ENCODE measurements around the gene FTSJ3. TPM values are rescaled to one million over a fixed set of nuclear protein-coding genes. Genes with fewer than 3 reads are reported as not detected.
A peak's percentile ranks its signal among the peaks of the same experiment; 100 is the strongest.

Gene FTSJ3
- total and polyA plus RNA-seq, 9 donors: 29.1 to 45.4 (median 37.5) TPM

DNA sequence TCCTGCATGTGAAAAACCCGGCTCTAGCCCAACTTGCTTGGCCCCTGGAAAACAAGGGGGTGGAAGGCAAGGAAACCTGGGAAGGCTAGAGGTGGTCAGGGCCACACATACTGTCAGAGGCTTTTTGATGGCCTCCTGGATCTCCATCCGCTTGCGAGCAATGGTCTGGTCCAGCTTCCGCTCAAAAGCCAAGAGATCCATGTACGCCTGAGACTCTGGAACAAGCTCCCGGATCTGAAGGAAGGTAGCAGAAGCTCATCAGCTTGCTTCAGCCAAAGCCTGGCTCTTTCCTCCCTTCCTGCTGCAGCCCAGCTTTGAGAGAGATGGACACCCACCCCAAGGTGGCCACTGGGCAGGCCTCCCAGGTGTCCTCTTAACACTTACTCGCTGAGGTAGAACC is 9.3 kb upstream of the FTSJ3 start:
- no peak overlapping the region for H3K27ac ChIP-seq (ENCODE audit: low read length)
- H3K27me3 ChIP-seq (ENCODE audit: control insufficient read depth, insufficient read depth, low read length): no peaks in the 10 kb centered on the region
- 94% methylated on average over 6 of the region's 7 CpGs for WGBS (ENCODE audit: insufficient coverage)
- peaks cover 58% of the 10 kb centered on the region for H3K36me3 ChIP-seq (ENCODE audit: control insufficient read depth, insufficient read depth, low read length)
- H3K4me3 ChIP-seq (ENCODE audit: low read length): no peak overlapping the region
- H3K9me3 ChIP-seq (replicated peaks; ENCODE audit: control insufficient read depth, low read depth, low read length): no peaks in the 10 kb centered on the region
- DNase-seq: no peak
- H3K4me1 ChIP-seq (ENCODE audit: control insufficient read depth, insufficient read depth, low read length): peaks cover 39% of the 10 kb centered on the region

DNA sequence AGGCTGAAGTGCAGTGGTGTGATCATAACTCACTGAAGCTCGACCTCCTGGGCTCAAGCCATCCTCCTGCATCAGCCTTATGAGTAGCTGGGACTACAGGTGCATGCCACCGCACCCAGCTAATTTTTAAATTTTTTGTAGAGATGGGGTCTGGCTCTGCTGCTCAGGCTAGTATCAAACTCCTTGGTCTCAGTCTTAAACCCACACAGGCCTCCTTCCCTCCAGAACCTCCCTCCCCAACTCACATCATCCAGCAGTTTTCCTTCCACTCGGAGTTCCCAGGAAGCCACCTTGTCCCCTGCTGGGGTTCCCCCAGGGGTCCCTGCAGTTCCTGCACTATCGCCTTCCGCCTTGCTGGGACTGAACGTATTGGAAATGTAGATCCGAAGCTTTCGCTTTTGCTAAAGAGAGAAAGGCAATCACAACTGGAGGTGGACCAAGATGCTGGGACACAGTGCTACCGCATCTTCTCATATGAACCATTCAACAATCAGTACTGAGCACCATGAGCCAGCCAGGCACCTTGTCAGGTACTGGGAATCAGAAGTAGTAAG is 7.8 kb upstream of the FTSJ3 start:
- Histone ChIP-seq H3K27ac (ENCODE audit: low read length) (no peak overlapping the region), H3K4me1 (ENCODE audit: control insufficient read depth, insufficient read depth, low read length) (peaks cover 24% of the 10 kb centered on the region), H3K36me3 (ENCODE audit: control insufficient read depth, insufficient read depth, low read length) (peaks cover 73% of the 10 kb centered on the region), H3K9me3 (replicated peaks; ENCODE audit: control insufficient read depth, low read depth, low read length) (no peaks in the 10 kb centered on the region), H3K4me3 (ENCODE audit: low read length) (no peak overlapping the region), H3K27me3 (ENCODE audit: control insufficient read depth, insufficient read depth, low read length) (no peaks in the 10 kb centered on the region)
- WGBS (ENCODE audit: insufficient coverage): 93% methylated on average over 8 of the region's 9 CpGs
- no peak for DNase-seq

GRCh38 chr17:63834431-63835166 is 7.1 kb upstream of the FTSJ3 start:
- peak; percentile 57 for DNase-seq

DNA sequence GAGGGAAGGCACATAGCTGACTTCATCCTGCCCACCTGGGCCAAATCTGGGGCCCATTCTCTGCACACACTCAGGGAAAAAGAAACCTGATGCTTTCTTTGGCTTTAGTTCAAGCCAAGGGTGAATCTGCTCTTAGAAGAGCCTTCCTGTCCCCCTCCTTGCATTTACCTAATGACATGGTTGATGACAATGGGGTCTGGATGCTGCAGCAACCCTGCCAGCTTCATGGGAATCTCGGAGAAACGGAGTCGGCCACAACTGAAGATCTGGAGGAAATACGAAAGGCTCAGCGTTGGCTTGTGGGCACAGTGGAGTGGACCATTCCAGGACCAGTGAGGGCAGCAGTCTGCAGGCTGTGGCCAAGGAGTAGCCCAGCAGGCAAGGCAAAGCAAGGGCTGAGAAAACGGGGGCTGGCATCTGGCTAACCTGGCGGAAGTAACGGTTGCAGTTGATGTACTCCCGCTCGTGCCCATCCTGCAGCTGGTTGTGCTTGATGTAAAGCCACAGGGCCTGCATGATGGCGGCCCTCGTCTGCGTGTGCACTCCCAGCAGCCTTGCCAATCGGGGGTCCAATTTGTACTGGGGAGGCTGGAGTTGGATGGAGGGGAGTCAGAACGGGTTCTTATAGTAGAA is 6.4 kb upstream of the FTSJ3 start:
- Histone ChIP-seq H3K36me3 (ENCODE audit: control insufficient read depth, insufficient read depth, low read length) (peaks cover 87% of the 10 kb centered on the region), H3K27ac (ENCODE audit: low read length) (no peak overlapping the region), H3K9me3 (replicated peaks; ENCODE audit: control insufficient read depth, low read depth, low read length) (no peaks in the 10 kb centered on the region), H3K4me3 (ENCODE audit: low read length) (no peak overlapping the region), H3K27me3 (ENCODE audit: control insufficient read depth, insufficient read depth, low read length) (no peaks in the 10 kb centered on the region), H3K4me1 (ENCODE audit: control insufficient read depth, insufficient read depth, low read length) (peaks cover 11% of the 10 kb centered on the region)
- WGBS (ENCODE audit: insufficient coverage): 87% methylated on average over 15 of the region's 15 CpGs
- no peak for DNase-seq

More at GRCh38 chr17:63834431-63835166, 7.1 kb upstream of the FTSJ3 start:
- no peaks in the 10 kb centered on the region for H3K27me3 ChIP-seq (ENCODE audit: control insufficient read depth, insufficient read depth, low read length)
- H3K36me3 ChIP-seq (ENCODE audit: control insufficient read depth, insufficient read depth, low read length): peaks cover 79% of the 10 kb centered on the region
- no peak overlapping the region for H3K27ac ChIP-seq (ENCODE audit: low read length)
- WGBS (ENCODE audit: insufficient coverage): 31% methylated on average over 9 of the region's 13 CpGs
- no peak overlapping the region for H3K4me3 ChIP-seq (ENCODE audit: low read length)
- H3K4me1 ChIP-seq (ENCODE audit: control insufficient read depth, insufficient read depth, low read length): peaks cover 18% of the 10 kb centered on the region
- no peaks in the 10 kb centered on the region for H3K9me3 ChIP-seq (replicated peaks; ENCODE audit: control insufficient read depth, low read depth, low read length)

GRCh38 chr17:63833026-63833740 is 5.7 kb upstream of the FTSJ3 start:
- Histone ChIP-seq H3K36me3 (ENCODE audit: control insufficient read depth, insufficient read depth, low read length) (peaks cover 88% of the 10 kb centered on the region), H3K27me3 (ENCODE audit: control insufficient read depth, insufficient read depth, low read length) (no peaks in the 10 kb centered on the region), H3K9me3 (replicated peaks; ENCODE audit: control insufficient read depth, low read depth, low read length) (no peaks in the 10 kb centered on the region), H3K4me3 (ENCODE audit: low read length) (no peak overlapping the region), H3K27ac (ENCODE audit: low read length) (no peak overlapping the region), H3K4me1 (ENCODE audit: control insufficient read depth, insufficient read depth, low read length) (peaks cover 4% of the 10 kb centered on the region)
- no peak for DNase-seq
- 76% methylated on average over 13 of the region's 14 CpGs for WGBS (ENCODE audit: insufficient coverage)

DNA sequence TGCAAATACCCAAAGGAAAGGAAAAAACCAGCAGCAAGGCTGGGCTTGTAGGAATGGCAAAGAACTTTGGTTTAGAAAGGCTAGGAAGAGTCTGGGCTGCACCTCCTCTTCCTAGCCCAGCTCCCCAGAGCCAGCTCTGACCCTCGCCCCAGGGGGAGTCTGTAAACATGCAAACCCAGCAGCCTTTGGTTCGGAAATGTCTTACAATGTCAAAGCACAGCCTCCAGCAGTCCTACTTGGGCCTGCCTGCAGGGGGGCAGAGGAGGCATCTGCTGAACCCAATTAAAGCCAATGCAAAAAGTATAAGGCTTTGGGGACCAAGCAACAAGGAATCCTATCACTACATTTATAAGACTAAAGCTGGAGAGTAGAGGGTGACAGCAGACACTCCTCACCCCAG is 5.0 kb upstream of the FTSJ3 start:
- Histone ChIP-seq H3K4me3 (ENCODE audit: low read length) (no peak overlapping the region), H3K9me3 (replicated peaks; ENCODE audit: control insufficient read depth, low read depth, low read length) (no peaks in the 10 kb centered on the region), H3K27ac (ENCODE audit: low read length) (no peak overlapping the region), H3K36me3 (ENCODE audit: control insufficient read depth, insufficient read depth, low read length) (peaks cover 82% of the 10 kb centered on the region), H3K27me3 (ENCODE audit: control insufficient read depth, insufficient read depth, low read length) (no peaks in the 10 kb centered on the region), H3K4me1 (ENCODE audit: control insufficient read depth, insufficient read depth, low read length) (peaks cover 5% of the 10 kb centered on the region)
- WGBS (ENCODE audit: insufficient coverage): 68% methylated on average over 2 of the region's 2 CpGs
- DNase-seq: no peak

DNA sequence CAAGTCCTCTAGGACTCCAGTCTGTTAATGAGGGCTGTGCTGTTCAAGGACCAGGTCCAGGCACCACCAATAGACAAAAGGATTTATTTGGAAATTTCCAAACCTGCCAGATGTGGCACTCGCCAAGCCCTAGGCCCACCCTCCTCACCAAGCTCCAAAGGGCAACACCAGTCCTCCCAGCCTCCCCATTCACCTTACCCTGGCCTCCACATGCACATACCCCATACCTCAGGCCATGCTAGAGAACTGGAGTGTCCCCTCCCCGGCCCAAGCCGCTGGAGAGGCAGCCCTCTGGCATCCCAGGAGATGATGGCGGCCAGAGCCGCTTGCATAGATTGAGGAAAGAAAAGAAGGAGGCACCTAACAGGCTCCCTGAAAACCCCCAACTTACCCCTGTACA is 4.6 kb upstream of the FTSJ3 start:
- no peaks in the 10 kb centered on the region for H3K27me3 ChIP-seq (ENCODE audit: control insufficient read depth, insufficient read depth, low read length)
- WGBS (ENCODE audit: insufficient coverage): 94% methylated on average over 2 of the region's 5 CpGs
- DNase-seq: no peak
- no peak overlapping the region for H3K4me3 ChIP-seq (ENCODE audit: low read length)
- H3K27ac ChIP-seq (ENCODE audit: low read length): no peak overlapping the region
- no peaks in the 10 kb centered on the region for H3K9me3 ChIP-seq (replicated peaks; ENCODE audit: control insufficient read depth, low read depth, low read length)
- peaks cover 5% of the 10 kb centered on the region for H3K4me1 ChIP-seq (ENCODE audit: control insufficient read depth, insufficient read depth, low read length)
- peaks cover 78% of the 10 kb centered on the region for H3K36me3 ChIP-seq (ENCODE audit: control insufficient read depth, insufficient read depth, low read length)

GRCh38 chr17:63831505-63831904 is 4.0 kb upstream of the FTSJ3 start:
- Histone ChIP-seq H3K9me3 (replicated peaks; ENCODE audit: control insufficient read depth, low read depth, low read length) (no peaks in the 10 kb centered on the region), H3K4me1 (ENCODE audit: control insufficient read depth, insufficient read depth, low read length) (peaks cover 5% of the 10 kb centered on the region), H3K27me3 (ENCODE audit: control insufficient read depth, insufficient read depth, low read length) (no peaks in the 10 kb centered on the region), H3K36me3 (ENCODE audit: control insufficient read depth, insufficient read depth, low read length) (peaks cover 73% of the 10 kb centered on the region), H3K27ac (ENCODE audit: low read length) (no peak overlapping the region), H3K4me3 (ENCODE audit: low read length) (no peak overlapping the region)
- WGBS (ENCODE audit: insufficient coverage): 71% methylated on average over 3 of the region's 8 CpGs
- no peak for DNase-seq

DNA sequence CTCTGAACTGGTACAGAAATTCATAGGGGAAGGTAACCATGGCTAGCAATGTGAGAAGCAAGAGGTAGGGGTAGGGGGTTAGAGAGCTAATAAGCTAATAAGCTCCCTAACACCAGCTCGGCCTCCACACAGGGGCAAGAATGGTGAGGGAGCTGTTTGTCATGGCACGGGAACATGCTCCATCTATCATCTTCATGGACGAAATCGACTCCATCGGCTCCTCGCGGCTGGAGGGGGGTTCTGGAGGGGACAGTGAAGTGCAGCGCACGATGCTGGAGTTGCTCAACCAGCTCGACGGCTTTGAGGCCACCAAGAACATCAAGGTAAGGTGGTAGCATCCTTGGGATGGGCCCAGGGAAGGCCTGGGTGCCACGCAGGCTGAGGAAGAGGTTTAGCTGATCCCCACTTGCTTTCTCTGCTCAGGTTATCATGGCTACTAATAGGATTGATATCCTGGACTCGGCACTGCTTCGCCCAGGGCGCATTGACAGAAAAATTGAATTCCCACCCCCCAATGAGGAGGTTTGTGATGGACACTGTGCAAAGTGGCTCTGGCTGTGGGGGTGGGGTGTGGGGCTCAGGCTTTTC is 3.5 kb upstream of the FTSJ3 start:
- no peak for DNase-seq
- WGBS (ENCODE audit: insufficient coverage): 85% methylated on average over 10 of the region's 15 CpGs
- H3K36me3 ChIP-seq (ENCODE audit: control insufficient read depth, insufficient read depth, low read length): peaks cover 71% of the 10 kb centered on the region
- H3K4me1 ChIP-seq (ENCODE audit: control insufficient read depth, insufficient read depth, low read length): peaks cover 10% of the 10 kb centered on the region
- H3K4me3 ChIP-seq (ENCODE audit: low read length): no peak overlapping the region
- H3K9me3 ChIP-seq (replicated peaks; ENCODE audit: control insufficient read depth, low read depth, low read length): no peaks in the 10 kb centered on the region
- no peaks in the 10 kb centered on the region for H3K27me3 ChIP-seq (ENCODE audit: control insufficient read depth, insufficient read depth, low read length)
- H3K27ac ChIP-seq (ENCODE audit: low read length): no peak overlapping the region

GRCh38 chr17:63830278-63830677 is 2.8 kb upstream of the FTSJ3 start:
- no peak overlapping the region for H3K4me3 ChIP-seq (ENCODE audit: low read length)
- H3K4me1 ChIP-seq (ENCODE audit: control insufficient read depth, insufficient read depth, low read length): peaks cover 15% of the 10 kb centered on the region
- H3K9me3 ChIP-seq (replicated peaks; ENCODE audit: control insufficient read depth, low read depth, low read length): no peaks in the 10 kb centered on the region
- H3K36me3 ChIP-seq (ENCODE audit: control insufficient read depth, insufficient read depth, low read length): peaks cover 71% of the 10 kb centered on the region
- H3K27me3 ChIP-seq (ENCODE audit: control insufficient read depth, insufficient read depth, low read length): no peaks in the 10 kb centered on the region
- no peak for DNase-seq
- no peak overlapping the region for H3K27ac ChIP-seq (ENCODE audit: low read length)
- WGBS (ENCODE audit: insufficient coverage): 100% methylated on average over 2 of the region's 5 CpGs
